PFSK-1 (cell line): Measurements from ENCODE around the gene LRRC8B.

Source experiments
- FOXP2 ChIP-seq: optimal IDR thresholded peaks from 2 replicates; pipeline ENCODE3; 2011; ENCODE audit warnings: borderline replicate concordance, control low read depth, inconsistent platforms; ENCODE audit not compliant: insufficient read depth; ENCODE audit errors: extremely low read length, extremely low read depth
- POLR2AphosphoS5 ChIP-seq: IDR thresholded peaks from 2 replicates; pipeline ENCODE4 v1.6.1; 2012; ENCODE audit warnings: low read depth, mild to moderate bottlenecking, control low read depth, low read length, moderate library complexity
- SIN3A ChIP-seq: IDR thresholded peaks from 2 replicates; pipeline ENCODE4 v1.6.1; 2012; ENCODE audit warnings: mild to moderate bottlenecking, low read length, moderate library complexity, borderline replicate concordance; ENCODE audit not compliant: insufficient read depth
- TAF1 ChIP-seq: IDR thresholded peaks from 2 replicates; pipeline ENCODE4 v1.6.1; 2012; ENCODE audit warnings: low read length, control low read depth, borderline replicate concordance; ENCODE audit not compliant: insufficient read depth
- TF ChIP-seq, protein P1 (sequence below), 2 experiments: IDR thresholded peaks; 2 replicates each; pipeline versions ENCODE4 v1.6.1 to v1.8.0; 2011 to 2012; ENCODE audit warnings: low read depth in 2 of 2, low read length in 2 of 2, control low read depth in 1 of 2, inconsistent platforms in 1 of 2, mild to moderate bottlenecking in 1 of 2, moderate library complexity in 1 of 2; ENCODE audit not compliant: insufficient read depth in 1 of 2

Gene LRRC8B

DNA sequence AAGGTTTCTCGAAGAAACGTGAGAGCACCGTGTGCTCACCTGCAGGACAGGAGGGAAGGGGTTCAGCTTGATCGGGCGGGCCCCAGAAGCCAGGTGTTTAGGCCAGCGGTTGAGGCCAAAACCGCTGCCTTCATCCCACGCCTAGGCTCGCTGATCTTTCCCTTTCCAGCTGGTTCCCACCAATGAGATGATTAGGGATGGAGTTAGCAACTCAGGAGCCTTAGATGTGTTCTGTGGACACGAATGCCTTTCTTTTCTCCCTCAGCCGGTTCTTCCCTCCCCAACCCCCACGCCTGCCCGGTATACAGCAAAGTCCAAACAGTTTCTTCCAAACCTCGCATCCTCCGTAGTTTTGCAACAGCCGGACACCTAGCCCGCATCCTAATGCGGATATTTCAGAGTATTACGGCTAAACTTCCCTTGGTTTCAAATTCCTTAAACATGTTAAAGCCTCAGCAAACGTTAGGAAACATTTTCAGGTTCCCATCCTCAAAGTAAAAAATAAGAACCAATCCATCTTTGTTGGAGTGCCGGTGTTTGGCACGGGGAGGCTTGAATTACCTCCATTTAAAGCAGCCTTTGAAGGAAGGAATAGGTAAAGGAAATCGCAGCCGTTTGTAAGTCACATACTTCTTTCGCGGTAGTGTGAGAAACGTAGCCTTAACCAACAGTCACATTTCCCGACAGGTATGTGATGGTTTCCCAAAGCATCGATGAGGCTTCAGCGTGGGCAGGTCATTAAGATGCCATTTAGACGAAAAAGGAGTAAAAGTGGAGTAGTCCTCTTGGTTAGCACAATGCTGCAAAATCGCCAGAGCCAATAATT lies 109.4 kb downstream of the LRRC8B start:
- TF ChIP-seq TAF1 = no peak
- TF ChIP-seq FOXP2 = no peak
- TF ChIP-seq SIN3A = no peak
- no peak for TF ChIP-seq POLR2AphosphoS5
- TF ChIP-seq, protein P1, sequence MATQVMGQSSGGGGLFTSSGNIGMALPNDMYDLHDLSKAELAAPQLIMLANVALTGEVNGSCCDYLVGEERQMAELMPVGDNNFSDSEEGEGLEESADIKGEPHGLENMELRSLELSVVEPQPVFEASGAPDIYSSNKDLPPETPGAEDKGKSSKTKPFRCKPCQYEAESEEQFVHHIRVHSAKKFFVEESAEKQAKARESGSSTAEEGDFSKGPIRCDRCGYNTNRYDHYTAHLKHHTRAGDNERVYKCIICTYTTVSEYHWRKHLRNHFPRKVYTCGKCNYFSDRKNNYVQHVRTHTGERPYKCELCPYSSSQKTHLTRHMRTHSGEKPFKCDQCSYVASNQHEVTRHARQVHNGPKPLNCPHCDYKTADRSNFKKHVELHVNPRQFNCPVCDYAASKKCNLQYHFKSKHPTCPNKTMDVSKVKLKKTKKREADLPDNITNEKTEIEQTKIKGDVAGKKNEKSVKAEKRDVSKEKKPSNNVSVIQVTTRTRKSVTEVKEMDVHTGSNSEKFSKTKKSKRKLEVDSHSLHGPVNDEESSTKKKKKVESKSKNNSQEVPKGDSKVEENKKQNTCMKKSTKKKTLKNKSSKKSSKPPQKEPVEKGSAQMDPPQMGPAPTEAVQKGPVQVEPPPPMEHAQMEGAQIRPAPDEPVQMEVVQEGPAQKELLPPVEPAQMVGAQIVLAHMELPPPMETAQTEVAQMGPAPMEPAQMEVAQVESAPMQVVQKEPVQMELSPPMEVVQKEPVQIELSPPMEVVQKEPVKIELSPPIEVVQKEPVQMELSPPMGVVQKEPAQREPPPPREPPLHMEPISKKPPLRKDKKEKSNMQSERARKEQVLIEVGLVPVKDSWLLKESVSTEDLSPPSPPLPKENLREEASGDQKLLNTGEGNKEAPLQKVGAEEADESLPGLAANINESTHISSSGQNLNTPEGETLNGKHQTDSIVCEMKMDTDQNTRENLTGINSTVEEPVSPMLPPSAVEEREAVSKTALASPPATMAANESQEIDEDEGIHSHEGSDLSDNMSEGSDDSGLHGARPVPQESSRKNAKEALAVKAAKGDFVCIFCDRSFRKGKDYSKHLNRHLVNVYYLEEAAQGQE (IDR thresholded peaks at IDR 0.05; ENCODE audit: insufficient read depth in 1 of 2, low read depth in 2 of 2, low read length in 2 of 2) = no peak

DNA sequence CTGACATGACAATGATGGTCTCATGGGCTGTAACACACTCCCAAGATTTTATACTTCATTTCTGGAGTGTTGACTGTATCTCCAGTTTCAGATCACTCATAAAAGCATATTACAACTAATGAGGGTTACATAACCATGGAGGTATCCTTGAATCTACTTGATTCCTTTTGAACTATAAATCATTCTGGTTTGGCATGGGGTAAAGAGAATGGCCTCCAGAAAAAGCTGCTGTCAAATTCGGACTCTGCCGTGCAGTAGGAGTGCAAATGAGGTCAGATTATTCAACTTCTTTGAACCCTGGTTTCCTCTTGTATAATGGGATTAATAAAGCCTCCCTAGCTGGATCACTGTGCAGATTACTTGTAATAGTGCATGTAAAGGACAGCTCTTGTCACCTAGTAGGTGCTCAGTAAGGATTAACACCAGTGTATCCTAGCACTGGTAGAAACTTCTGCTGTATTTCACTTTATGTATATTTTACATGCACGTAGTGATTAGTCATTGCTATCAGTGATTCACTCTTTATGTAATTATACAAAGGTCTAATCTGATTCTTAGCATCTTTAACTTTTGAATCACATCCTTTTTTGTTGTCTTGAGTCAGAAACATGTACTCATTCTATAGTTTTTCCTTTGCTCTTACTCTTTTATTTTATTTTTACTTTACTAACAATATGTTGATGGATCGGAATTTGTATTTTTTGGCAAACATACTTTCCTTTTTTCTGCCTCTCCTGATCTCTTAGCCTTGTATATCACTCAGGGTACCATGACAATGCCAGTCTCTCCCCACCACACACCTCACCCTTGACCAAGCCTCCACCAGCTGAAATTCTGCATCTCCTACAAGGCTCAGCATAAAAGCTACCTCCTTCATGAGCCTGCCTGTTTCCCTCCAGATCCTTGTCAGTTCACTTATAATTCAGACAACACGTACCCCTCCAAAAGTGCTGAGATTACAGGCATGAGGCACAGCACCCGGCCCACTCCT lies 111.5 kb downstream of the LRRC8B start:
- no peak for TF ChIP-seq TAF1
- TF ChIP-seq POLR2AphosphoS5 = no peak
- no peak for TF ChIP-seq SIN3A
- no peak for TF ChIP-seq FOXP2
- TF ChIP-seq, protein P1 (IDR thresholded peaks at IDR 0.05; ENCODE audit: insufficient read depth in 1 of 2, low read depth in 2 of 2, low read length in 2 of 2) = no peak

DNA sequence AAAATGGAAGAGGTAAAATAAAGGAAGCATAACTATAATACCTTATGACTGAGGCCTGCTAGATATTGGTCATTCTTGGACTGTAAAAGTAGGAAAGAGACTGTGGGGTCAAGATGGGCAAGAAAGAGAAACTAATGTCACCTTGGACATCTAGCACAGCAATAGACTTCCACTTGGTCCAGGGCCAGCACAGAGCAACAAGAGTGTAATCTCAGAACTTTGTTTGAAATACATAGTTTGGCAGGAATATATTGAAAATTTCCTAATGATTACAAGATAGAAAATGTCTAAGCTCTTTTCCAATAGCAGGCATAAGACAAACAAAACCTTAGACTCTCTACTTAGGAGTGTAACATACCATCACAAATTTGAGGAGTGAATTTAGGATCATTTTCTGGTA lies 112.9 kb downstream of the LRRC8B start:
- TF ChIP-seq, protein P1 (IDR thresholded peaks at IDR 0.05; ENCODE audit: insufficient read depth in 1 of 2, low read depth in 2 of 2, low read length in 2 of 2) = no peak
- TF ChIP-seq FOXP2 (no peak), TAF1 (no peak), POLR2AphosphoS5 (no peak), SIN3A (no peak)

DNA sequence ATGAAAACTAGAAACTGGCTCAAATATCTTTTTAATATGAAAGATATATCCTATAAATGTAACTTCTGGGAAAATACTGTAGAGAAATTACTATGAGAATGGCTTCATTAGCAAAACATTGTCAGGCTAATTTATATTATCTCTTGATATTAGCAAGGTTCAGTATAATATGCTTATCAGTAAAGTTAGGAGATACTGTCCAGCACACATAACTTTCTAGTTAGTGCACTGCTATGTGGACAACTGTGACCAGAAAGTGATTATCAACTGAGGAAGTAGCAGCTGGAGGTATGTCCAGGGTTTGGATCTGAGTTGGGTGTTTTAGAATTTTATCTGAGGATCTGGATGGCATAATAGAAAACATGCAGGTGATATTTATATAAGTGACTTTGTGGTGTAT lies 115.8 kb downstream of the LRRC8B start:
- no peak for TF ChIP-seq SIN3A
- TF ChIP-seq POLR2AphosphoS5 = no peak
- no peak for TF ChIP-seq TAF1
- TF ChIP-seq FOXP2 = no peak
- TF ChIP-seq, protein P1 (IDR thresholded peaks at IDR 0.05; ENCODE audit: insufficient read depth in 1 of 2, low read depth in 2 of 2, low read length in 2 of 2) = no peak
